H1 (cell line): Measurements from ENCODE around the gene DCTN3. TPM values are rescaled to one million over a fixed set of nuclear protein-coding genes. Genes with fewer than 3 reads are reported as not detected.

Experiments used
- ASH2L ChIP-seq: fragments of 200-600, 300-600 bp; sonication (generic); IDR thresholded peaks from one replicate; pipeline ENCODE4 v1.7.1; 2017; ENCODE audit warnings: low read length
- BCL11A ChIP-seq, 2 experiments: IDR thresholded peaks; one replicate each; pipeline ENCODE4 v1.6.1; 2011; ENCODE audit warnings: low read depth in 2 of 2, low read length in 2 of 2, mild to moderate bottlenecking in 2 of 2
- CBX5 ChIP-seq: fragments of 300-800, 300-1000 bp; sonication (generic); IDR thresholded peaks from 2 replicates; pipeline ENCODE4 v1.7.1; 2016; ENCODE audit warnings: antibody characterized with exemption, low read length, low read depth
- CHD1 ChIP-seq: IDR thresholded peaks from 2 replicates; pipeline ENCODE4 v1.6.1; 2012; ENCODE audit warnings: low read depth, low read length, improper control_type of control experiment
- EGR1 ChIP-seq: IDR thresholded peaks from 2 replicates; pipeline ENCODE4 v1.6.1; 2011; ENCODE audit warnings: low read depth, low read length, borderline replicate concordance
- JUN ChIP-seq: IDR thresholded peaks from 2 replicates; pipeline ENCODE4 v1.6.1; 2011; ENCODE audit warnings: low read depth, mild to moderate bottlenecking, improper control_type of control experiment, low read length
- KDM4A ChIP-seq: IDR thresholded peaks from one replicate; pipeline ENCODE4 v1.7.1; 2012; ENCODE audit warnings: low read depth, mild to moderate bottlenecking, moderate library complexity, low read length, inconsistent platforms; ENCODE audit not compliant: severe bottlenecking
- POLR2A ChIP-seq, 2 experiments: IDR thresholded peaks; 1 replicate in 1 of 2; 2 replicates in 1 of 2; pipeline ENCODE4 v1.6.1; 2011; ENCODE audit warnings: low read depth in 2 of 2, low read length in 2 of 2, mild to moderate bottlenecking in 2 of 2; ENCODE audit errors: control extremely low read depth in 1 of 2
- RFX5 ChIP-seq: IDR thresholded peaks from 2 replicates; pipeline ENCODE4 v1.6.1; 2011; ENCODE audit warnings: low read depth, low read length, improper control_type of control experiment, borderline replicate concordance
- SUZ12 ChIP-seq: fragments of 200-600 bp; sonication (generic); IDR thresholded peaks from 2 replicates; pipeline ENCODE4 v1.6.1; 2012; ENCODE audit warnings: mild to moderate bottlenecking, inconsistent platforms, low read length, moderate library complexity, mixed read lengths
- TEAD4 ChIP-seq: IDR thresholded peaks from 2 replicates; pipeline ENCODE4 v1.6.1; 2012; ENCODE audit warnings: low read depth, low read length, inconsistent platforms, mixed read lengths
- polyA plus RNA-seq, 7 experiments: library from polyadenylated mRNA; depleted of rRNA in 3 of 7; stranded (reverse) in 5 of 7; unstranded in 2 of 7; fragments of >200 nt in 5 of 7; fragments of 200-250 nt in 2 of 7; gene quantifications; 1 replicate in 5 of 7; 2 replicates in 1 of 7; 4 replicates in 1 of 7; pipeline versions ENCODE4 v1.2.1 to v1.2.3, GENCODE V29; 2011 to 2013; ENCODE audit warnings: missing spikeins in 2 of 7, mixed read lengths in 2 of 7
- total RNA-seq: library from RNA; stranded (reverse); fragmentation: NEBNext Ultra II Directional; extraction: Animal tissue kit (Norgen Biotek cat#: 25700); gene quantifications from 2 replicates; pipeline ENCODE4 v1.2.1, GENCODE V29; 2021
- TF ChIP-seq, protein P1 (sequence below): IDR thresholded peaks from 2 replicates; pipeline ENCODE4 v1.6.1; 2011; ENCODE audit warnings: low read length, improper control_type of control experiment

Gene DCTN3
- total and polyA plus RNA-seq, 2 of the 8 experiments (the other 6 are each of a cell fraction or from before 2014, with no cell fraction given): 25.6 to 39.2 TPM

DNA sequence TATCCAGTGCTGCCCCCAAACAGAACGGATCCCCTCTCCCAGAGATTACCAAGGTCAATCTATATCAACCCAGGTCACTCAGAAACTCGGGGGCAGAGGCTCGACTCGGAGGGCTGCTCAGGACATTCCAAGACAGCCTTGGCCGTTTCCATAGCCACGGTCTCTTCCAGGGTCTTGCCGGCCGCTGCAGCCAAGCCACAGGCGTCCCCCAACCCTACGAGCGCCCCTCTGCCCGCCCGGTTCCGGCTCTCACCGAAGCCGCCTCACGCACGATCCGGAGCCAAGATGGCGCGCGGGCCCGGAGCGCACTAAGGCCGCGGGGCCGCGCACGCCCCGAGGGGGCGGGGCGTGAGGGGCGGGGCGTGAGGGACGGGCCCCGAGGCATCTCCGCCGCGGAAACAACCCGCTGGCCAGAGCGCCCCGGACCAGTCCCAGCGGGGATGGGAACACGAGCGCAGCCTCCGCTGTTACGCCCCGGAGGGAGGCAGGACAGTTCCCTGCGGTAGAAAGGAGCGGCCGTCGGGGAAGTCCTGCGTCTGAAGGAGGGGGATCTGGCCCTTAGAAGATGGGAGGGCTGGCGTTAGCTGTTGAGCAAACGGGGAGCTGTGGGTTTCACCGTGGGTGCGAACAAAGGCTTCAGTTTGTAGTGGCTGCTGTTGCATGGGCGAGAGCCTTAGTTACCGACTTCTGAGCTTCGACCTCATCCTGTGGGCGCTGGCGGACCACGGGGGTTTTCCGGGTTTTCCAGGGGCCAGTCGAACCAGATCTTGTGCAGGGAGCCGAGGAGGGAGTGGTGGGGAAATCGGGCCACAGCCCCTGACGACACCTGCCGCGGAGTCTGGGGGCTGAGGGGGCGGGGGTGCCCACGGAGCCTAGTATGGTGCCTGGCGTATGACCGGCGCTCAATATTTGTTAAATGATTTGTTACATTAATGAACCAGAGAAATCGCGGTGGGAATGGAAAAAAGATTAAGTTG, 8.2 kb downstream of the DCTN3 start, which contains the start of gene RPP25L (continued):
- TF ChIP-seq TEAD4: no peak
- TF ChIP-seq, protein P1, sequence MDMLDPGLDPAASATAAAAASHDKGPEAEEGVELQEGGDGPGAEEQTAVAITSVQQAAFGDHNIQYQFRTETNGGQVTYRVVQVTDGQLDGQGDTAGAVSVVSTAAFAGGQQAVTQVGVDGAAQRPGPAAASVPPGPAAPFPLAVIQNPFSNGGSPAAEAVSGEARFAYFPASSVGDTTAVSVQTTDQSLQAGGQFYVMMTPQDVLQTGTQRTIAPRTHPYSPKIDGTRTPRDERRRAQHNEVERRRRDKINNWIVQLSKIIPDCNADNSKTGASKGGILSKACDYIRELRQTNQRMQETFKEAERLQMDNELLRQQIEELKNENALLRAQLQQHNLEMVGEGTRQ: no peak
- no peak for TF ChIP-seq EGR1
- peak; percentile 90 for TF ChIP-seq KDM4A
- peak; percentile 29 for TF ChIP-seq ASH2L
- no peak for TF ChIP-seq SUZ12
- TF ChIP-seq JUN: no peak
- no peak for TF ChIP-seq RFX5
- TF ChIP-seq BCL11A (IDR thresholded peaks at IDR 0.05; ENCODE audit: low read depth in 2 of 2, low read length in 2 of 2): no peak
- TF ChIP-seq POLR2A (IDR thresholded peaks at IDR 0.05; ENCODE audit: control extremely low read depth in 1 of 2, low read depth in 2 of 2, low read length in 2 of 2): peak in 1 of 2 experiments; percentile 44; a peak in 1 of 3 replicates
- no peak for TF ChIP-seq CBX5
- TF ChIP-seq CHD1: no peak
- TF ChIP-seq, all 59 proteins: peak for 16
